GM19351 (cell line): ENCODE data around the gene THSD7B.
A peak's percentile ranks its signal among the peaks of the same experiment; 100 is the strongest.

Experiments used
- ATAC-seq: cut with Tn5 transposase; IDR thresholded peaks from one replicate; pipeline ENCODE4 v1.9.1; 2021; ENCODE audit warnings: mild to moderate bottlenecking, moderate library complexity; ENCODE audit not compliant: unreplicated experiment

THSD7B gene

GRCh38 chr2:137151731-137152130, 386.4 kb downstream of the THSD7B start:
- ATAC-seq: no peak

DNA sequence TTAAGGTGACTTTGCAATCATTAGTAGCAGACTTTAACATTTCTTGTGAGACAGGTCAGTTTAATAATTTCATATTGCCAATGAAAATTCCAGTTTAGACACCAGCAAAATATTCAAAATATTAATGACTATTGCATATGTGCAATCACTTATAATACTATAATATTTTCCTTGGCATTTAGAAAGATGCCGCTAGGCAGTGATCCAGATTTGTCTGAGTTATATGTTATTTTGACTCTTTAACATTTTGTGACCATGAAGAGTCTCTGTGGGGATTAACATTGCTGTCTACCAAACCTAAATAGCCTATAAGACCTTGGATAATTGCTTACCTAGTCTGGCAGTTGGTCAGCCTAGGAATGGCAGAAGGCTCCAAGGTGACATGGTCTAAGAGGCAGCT, 389.6 kb downstream of the THSD7B start:
- no peak for ATAC-seq

- ATAC-seq: no peak
Measured at GRCh38 chr2:137155356-137156104, 390.2 kb downstream of the THSD7B start.

GRCh38 chr2:137156221-137156844, 391.0 kb downstream of the THSD7B start:
- ATAC-seq: no peak

- ATAC-seq: no peak
Measured at GRCh38 chr2:137157851-137158250, 392.5 kb downstream of the THSD7B start.

DNA sequence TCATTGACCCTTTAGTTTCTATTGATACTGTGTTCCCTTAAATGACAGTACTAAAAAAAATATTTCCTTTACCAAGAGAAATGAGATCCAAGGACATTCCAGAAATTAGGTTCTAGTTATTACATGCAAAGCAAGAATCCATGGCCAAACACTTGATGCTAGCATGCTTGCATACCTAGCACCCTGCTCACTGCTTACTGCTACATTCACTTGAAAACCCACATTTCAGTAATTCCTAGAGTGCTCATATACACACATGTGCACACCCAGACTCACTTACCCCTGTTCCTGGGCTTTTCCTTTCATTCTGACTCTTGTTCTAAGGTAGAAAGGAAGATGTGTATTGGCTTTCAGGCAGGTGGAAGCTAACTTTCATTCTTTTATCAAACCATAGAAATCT, 395.9 kb downstream of the THSD7B start:
- ATAC-seq: no peak

- no peak for ATAC-seq
Measured at GRCh38 chr2:137165968-137166367, 400.6 kb downstream of the THSD7B start.

GRCh38 chr2:137167651-137168050, 402.3 kb downstream of the THSD7B start:
- ATAC-seq: no peak

GRCh38 chr2:137168552-137168951, 403.2 kb downstream of the THSD7B start:
- ATAC-seq: no peak

- ATAC-seq: no peak
Measured at GRCh38 chr2:137172162-137172561, 406.8 kb downstream of the THSD7B start.

- peak; percentile 92 for ATAC-seq
Measured at GRCh38 chr2:137173463-137173862, 408.1 kb downstream of the THSD7B start.

GRCh38 chr2:137175246-137175645, 409.9 kb downstream of the THSD7B start:
- no peak for ATAC-seq

DNA sequence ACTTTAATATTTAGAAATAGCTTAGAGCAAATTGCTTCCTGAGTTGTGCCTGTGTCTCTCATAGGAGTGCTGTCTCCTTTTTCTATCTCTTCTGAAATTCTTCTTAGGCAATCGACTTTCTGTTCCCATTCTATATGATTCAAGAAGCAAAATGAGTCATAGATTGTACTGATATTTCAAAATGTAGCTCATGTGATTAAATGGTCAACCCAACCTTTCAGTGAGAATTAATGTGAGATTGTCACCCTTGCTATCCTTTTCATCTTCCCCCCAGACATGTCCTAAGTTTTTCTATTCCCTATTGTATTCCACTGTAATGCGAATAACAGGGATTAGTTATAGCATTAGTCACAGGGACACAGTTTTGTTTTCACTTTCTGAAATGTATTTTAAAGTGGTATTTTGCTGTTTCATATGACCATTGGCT, 413.6 kb downstream of the THSD7B start:
- peak; percentile 44 for ATAC-seq

GRCh38 chr2:137179542-137179941, 414.2 kb downstream of the THSD7B start:
- no peak for ATAC-seq

DNA sequence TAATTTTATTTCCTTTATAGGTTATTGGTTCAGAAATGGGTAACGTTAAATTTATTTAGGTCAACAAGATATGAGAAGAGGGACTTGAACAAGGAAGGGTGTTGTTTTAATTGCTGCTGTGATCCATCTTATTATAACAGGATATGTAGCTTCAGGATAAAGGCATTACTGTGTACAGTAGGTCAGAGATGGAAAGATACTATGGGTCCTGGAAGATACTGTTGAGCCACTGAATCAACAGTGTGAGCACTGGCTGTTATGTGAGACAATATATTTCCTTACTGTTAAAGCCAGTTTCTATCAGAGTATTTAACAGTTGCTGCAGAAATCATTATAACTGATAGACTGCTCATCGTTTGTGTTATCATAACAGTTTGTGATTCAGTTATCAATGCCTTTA, 414.7 kb downstream of the THSD7B start:
- no peak for ATAC-seq

DNA sequence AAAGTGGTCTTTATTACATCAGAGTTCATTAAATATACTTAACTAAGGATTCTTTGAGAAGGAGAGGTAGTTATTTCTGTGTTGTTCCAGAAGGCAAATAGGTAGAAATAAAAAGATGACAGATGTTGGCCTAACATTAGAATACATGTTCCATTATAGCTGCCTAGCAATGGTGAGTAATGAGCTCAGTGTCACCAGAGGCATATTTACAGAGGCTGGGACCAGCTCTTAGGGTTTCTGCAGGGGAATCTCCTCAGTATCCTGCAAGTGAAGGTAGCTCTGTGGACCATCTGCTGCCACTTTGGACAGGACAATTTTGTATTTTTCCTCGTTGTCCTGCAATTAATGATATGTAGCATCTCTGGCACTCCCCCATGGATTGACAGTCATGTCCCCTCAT, 416.0 kb downstream of the THSD7B start:
- ATAC-seq: no peak

GRCh38 chr2:137182071-137182470, 416.7 kb downstream of the THSD7B start:
- no peak for ATAC-seq

DNA sequence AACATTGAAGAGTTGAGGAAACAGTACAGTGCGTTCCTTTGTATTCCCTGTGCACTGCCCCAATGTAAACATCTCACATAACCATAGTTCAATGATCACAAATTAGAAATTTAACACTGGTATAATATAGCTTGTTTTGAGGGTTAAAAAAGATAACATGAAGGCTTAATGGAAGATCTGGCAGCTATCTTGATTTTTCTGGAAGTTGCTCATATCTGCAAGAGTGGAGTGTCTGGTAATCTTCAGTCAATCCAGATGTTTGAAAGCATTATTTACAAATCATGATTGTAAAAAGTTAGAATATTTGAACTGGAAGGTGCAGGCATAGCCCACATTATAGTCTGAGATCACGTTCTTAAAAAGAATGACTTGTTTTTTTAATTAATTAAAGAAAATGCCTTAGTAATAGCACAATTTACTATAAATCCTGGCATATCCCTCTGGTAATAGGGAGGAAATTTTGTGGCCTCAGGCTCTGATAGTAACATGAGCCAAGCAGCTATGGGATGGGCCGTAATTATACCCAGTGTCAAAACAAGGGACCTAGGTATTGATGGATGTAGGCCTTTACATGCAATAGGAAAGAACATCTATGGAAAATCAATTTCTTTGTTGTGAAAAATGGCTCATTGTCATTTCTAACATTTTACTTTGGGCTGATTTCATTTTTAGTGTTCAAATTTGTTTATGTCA, 418.0 kb downstream of the THSD7B start:
- no peak for ATAC-seq

- no peak for ATAC-seq
Measured at GRCh38 chr2:137185378-137186078, 420.2 kb downstream of the THSD7B start.

GRCh38 chr2:137187216-137187615, 421.9 kb downstream of the THSD7B start:
- no peak for ATAC-seq

DNA sequence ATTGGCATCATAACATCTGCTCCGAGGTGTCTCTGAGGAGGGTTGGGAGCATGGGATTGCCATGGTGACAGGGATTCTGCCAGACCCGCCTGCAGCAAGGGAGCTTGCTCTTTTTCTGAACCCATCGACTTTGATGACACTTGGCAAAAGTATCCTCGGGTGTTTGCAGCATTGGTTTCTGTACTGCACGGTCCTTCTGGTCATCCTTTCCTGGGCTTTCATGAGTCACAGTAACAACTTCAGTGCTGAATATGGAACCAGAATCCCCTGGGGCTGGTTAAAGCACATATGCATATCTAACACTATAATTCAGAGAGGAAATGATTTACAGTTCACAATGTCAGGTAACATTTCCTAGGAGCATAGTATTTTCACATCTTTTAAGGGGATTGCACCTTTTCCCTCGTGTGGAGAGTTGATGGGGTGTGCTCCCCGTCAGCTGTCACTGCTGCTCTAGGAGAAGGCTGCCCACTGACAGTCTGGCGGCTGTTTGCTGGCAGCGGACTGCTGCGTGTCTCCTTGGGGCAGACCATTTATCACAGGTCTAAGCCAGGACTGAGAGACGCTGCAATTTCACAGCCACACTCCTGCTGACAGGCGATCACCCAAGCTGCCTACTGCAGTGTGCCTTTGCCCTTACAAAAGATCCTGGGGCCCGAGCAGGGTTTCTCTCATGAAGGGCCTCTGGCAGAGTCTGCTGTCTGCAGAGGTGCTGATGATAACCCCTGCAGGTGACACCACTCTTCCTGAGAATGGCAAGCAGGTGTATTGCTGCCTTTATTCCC, 425.3 kb downstream of the THSD7B start:
- ATAC-seq: no peak
